Measurements from ENCODE around the gene SPSB1. TPM values are rescaled to one million over a fixed set of nuclear protein-coding genes. Genes with fewer than 3 reads are reported as not detected.
A peak's percentile ranks its signal among the peaks of the same experiment; 100 is the strongest.

The SPSB1 gene
- total RNA-seq, 4 donors from 2014 or later: 12.3 to 29.6 (median 20.7) TPM

GRCh38 chr1:9251501-9251900 lies 41.2 kb upstream of the SPSB1 start:
- no peaks in the 10 kb centered on the region for H3K36me3 ChIP-seq
- DNase-seq: no peak
- no peaks in the 10 kb centered on the region for H3K27me3 ChIP-seq
- peak overlapping the region; percentile 72 to 73 for H3K27ac ChIP-seq
- H3K4me3 ChIP-seq: no peak overlapping the region
- peaks cover 0 to 21% of the 10 kb centered on the region in 2 donors for H3K4me1 ChIP-seq
- H3K9me3 ChIP-seq: no peaks in the 10 kb centered on the region
- TF ChIP-seq POLR2A (IDR thresholded peaks at IDR 0.05) (no peak), CTCF (IDR thresholded peaks at IDR 0.05) (no peak)
- intact Hi-C loops (cut with DNase I; ENCODE audit: low total_unique reads): no loop called here

- intact Hi-C loops (cut with DNase I; ENCODE audit: low total_unique reads): no loop called here
- TF ChIP-seq POLR2A (IDR thresholded peaks at IDR 0.05) (no peak), CTCF (IDR thresholded peaks at IDR 0.05) (no peak)
- peaks cover 0 to 21% of the 10 kb centered on the region in 2 donors for H3K4me1 ChIP-seq
- no peaks in the 10 kb centered on the region for H3K9me3 ChIP-seq
- no peak for DNase-seq
- no peaks in the 10 kb centered on the region for H3K27me3 ChIP-seq
- H3K4me3 ChIP-seq: no peak overlapping the region
- H3K36me3 ChIP-seq: no peaks in the 10 kb centered on the region
- peak overlapping the region; percentile 28 to 53 for H3K27ac ChIP-seq
Observed at GRCh38 chr1:9253004-9253403, 39.7 kb upstream of the SPSB1 start.

- Histone ChIP-seq H3K27ac (peak overlapping the region; percentile 28 to 53), H3K27me3 (no peaks in the 10 kb centered on the region), H3K9me3 (no peaks in the 10 kb centered on the region), H3K4me1 (peaks cover 0 to 21% of the 10 kb centered on the region in 2 donors), H3K4me3 (no peak overlapping the region), H3K36me3 (no peaks in the 10 kb centered on the region)
- no peak for DNase-seq
- no peak for TF ChIP-seq POLR2A (IDR thresholded peaks at IDR 0.05)
- no peak for TF ChIP-seq CTCF (IDR thresholded peaks at IDR 0.05)
- intact Hi-C loops (cut with DNase I; ENCODE audit: low total_unique reads): no loop called here
Observed at GRCh38 chr1:9253453-9254105, 39.1 kb upstream of the SPSB1 start.

GRCh38 chr1:9256332-9256731 lies 36.4 kb upstream of the SPSB1 start:
- Histone ChIP-seq H3K27me3 (no peaks in the 10 kb centered on the region), H3K27ac (no peak overlapping the region), H3K9me3 (no peaks in the 10 kb centered on the region), H3K4me1 (peaks cover 0 to 3% of the 10 kb centered on the region in 2 donors), H3K4me3 (no peak overlapping the region), H3K36me3 (no peaks in the 10 kb centered on the region)
- no peak for DNase-seq
- TF ChIP-seq POLR2A (IDR thresholded peaks at IDR 0.05) (no peak), CTCF (IDR thresholded peaks at IDR 0.05) (no peak)
- intact Hi-C loops (cut with DNase I; ENCODE audit: low total_unique reads): no loop called here

DNA sequence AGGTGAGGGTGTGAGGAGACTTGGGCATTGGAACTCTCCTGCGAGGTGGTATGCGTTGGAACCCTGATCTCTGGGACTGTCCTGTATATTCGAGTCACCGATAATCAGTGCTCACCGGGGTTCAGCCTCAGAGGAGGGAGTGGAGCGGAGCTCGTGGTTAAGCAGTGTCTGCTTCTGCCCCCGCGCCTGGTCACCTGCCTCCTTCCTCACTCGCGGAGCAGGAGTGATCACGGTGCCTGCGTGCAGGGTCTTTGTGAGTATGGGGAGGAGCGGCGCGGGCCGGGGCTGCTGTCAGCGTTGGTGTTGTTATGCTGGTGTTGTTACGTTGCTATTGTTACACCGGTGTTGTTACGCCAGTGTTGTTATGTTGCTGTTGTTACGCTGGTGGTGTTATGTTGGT lies 34.8 kb upstream of the SPSB1 start:
- Histone ChIP-seq H3K27me3 (no peaks in the 10 kb centered on the region), H3K9me3 (no peaks in the 10 kb centered on the region), H3K36me3 (no peaks in the 10 kb centered on the region), H3K4me1 (no peaks in the 10 kb centered on the region), H3K27ac (no peak overlapping the region), H3K4me3 (no peak overlapping the region)
- TF ChIP-seq POLR2A (IDR thresholded peaks at IDR 0.05) (no peak), CTCF (IDR thresholded peaks at IDR 0.05) (no peak)
- no peak for DNase-seq
- intact Hi-C loops (cut with DNase I; ENCODE audit: low total_unique reads): no loop called here

All from uterus (tissue), 4 donors.